HCT116 (cell line): ENCODE measurements around the gene ERC1. TPM values are rescaled to one million over a fixed set of nuclear protein-coding genes. Genes with fewer than 3 reads are reported as not detected.

Experiments
- ATAC-seq: fragments of 200-7000 bp; cut with Tn5 transposase; 2 replicates; pipeline ENCODE4 v1.9.1; 2020; ENCODE audit warnings: mild to moderate bottlenecking, moderate library complexity
- BruUV-seq: library from RNA; stranded (reverse); fragments of 400-500 nt; replicated peaks from 2 replicates; lab custom pipeline; 2021; lab: Mats Ljungman, UMichigan
- CTCF ChIA-PET: fragments of 300-600 bp; sonication (Branson Sonifier 250); formaldehyde crosslinking; loops from one replicate; lab custom pipeline; 2021; ENCODE audit warnings: antibody characterized with exemption; lab: Charles Lee
- POLR2A ChIA-PET: fragments of 300-600, 350-600 bp; sonication (Branson Sonifier 250); formaldehyde crosslinking; loops from one replicate; lab custom pipeline; 2021; ENCODE audit warnings: antibody characterized with exemption; lab: Charles Lee
- RAD21 ChIA-PET, 2 experiments: fragments of 300-600 bp; sonication (Branson Sonifier 250); formaldehyde crosslinking; loops; one replicate each; lab custom pipeline; 2023; ENCODE audit warnings: low total read pairs in 2 of 2; ENCODE audit not compliant: uncharacterized antibody in 2 of 2, unreplicated experiment in 2 of 2, low non-redundant PET in 1 of 2; lab: Charles Lee
- DNase-seq: peaks from one replicate; pipeline ENCODE4 v3.0.0-alpha.2; 2010; ENCODE audit warnings: low read depth, low spot score
- H2AFZ ChIP-seq: fragments of 200-600 bp; shearing (Covaris generic), sonication (generic); 2 replicates; pipeline ENCODE4 v1.6.1; 2017; ENCODE audit warnings: low read depth, mixed run types, mixed read lengths, antibody characterized with exemption, low read length; ENCODE audit not compliant: poor library complexity, severe bottlenecking
- H3K27ac ChIP-seq: 2 replicates; pipeline ENCODE4 v1.5.1; 2012; ENCODE audit warnings: low read depth, low read length
- H3K27me3 ChIP-seq: fragments of 200-600 bp; sonication (generic); 2 replicates; pipeline ENCODE4 v1.6.1; 2016; ENCODE audit warnings: mixed run types, low read length, mixed read lengths; ENCODE audit not compliant: insufficient read depth
- H3K36me3 ChIP-seq, 2 experiments: fragments of 200-500 bp in 1 of 2; fragments of 200-600 bp in 1 of 2; sonication (Bioruptor generic) in 1 of 2; sonication (generic) in 1 of 2; 2 replicates each; pipeline versions ENCODE4 v1.5.1 to v1.6.1; 2014 to 2016; ENCODE audit warnings: low read length in 2 of 2, inconsistent platforms in 1 of 2, mixed read lengths in 1 of 2, mixed run types in 1 of 2; ENCODE audit not compliant: insufficient read depth in 2 of 2, control insufficient read depth in 1 of 2
- H3K4me1 ChIP-seq, 2 experiments: fragments of 200-600 bp in 1 of 2; sonication (generic) in 1 of 2; 2 replicates each; pipeline versions ENCODE4 v1.5.1 to v1.6.1; 2012 to 2017; ENCODE audit warnings: low read length in 2 of 2, inconsistent platforms in 1 of 2, mild to moderate bottlenecking in 1 of 2, mixed read lengths in 1 of 2, mixed run types in 1 of 2, moderate library complexity in 1 of 2; ENCODE audit not compliant: insufficient read depth in 2 of 2, control insufficient read depth in 1 of 2
- H3K4me2 ChIP-seq: fragments of 200-600 bp; sonication (generic); 2 replicates; pipeline ENCODE4 v1.6.1; 2017; ENCODE audit warnings: mixed run types, low read length, mixed read lengths
- H3K4me3 ChIP-seq, 2 experiments: fragments of 200-600 bp in 1 of 2; sonication (generic) in 1 of 2; replicated peaks in 1 of 2; 2 replicates each; pipeline ENCODE4 v1.5.1; 2011 to 2016; ENCODE audit warnings: low read length in 2 of 2, control low read depth in 1 of 2, low read depth in 1 of 2, mild to moderate bottlenecking in 1 of 2, mixed read lengths in 1 of 2, mixed run types in 1 of 2
- H3K79me2 ChIP-seq: fragments of 200-600 bp; sonication (generic); 2 replicates; pipeline ENCODE4 v1.6.1; 2017; ENCODE audit warnings: mild to moderate bottlenecking, mixed run types, low read length, moderate library complexity, mixed read lengths; ENCODE audit not compliant: insufficient read depth
- H3K9ac ChIP-seq: fragments of 200-600 bp; sonication (generic); 2 replicates; pipeline ENCODE4 v1.6.1; 2016; ENCODE audit warnings: low read length, mixed read lengths
- H3K9me2 ChIP-seq: fragments of 200-600 bp; sonication (generic), shearing (Covaris generic); 2 replicates; pipeline ENCODE4 v1.6.1; 2017; ENCODE audit warnings: mixed run types, mild to moderate bottlenecking, moderate library complexity; ENCODE audit not compliant: insufficient read depth
- H3K9me3 ChIP-seq, 2 experiments: fragments of 200-500 bp in 1 of 2; fragments of 200-600 bp in 1 of 2; sonication (Bioruptor generic) in 1 of 2; sonication (generic) in 1 of 2; 2 replicates each; pipeline ENCODE4 v1.6.1; 2014 to 2017; ENCODE audit warnings: low read length in 2 of 2, mixed read lengths in 2 of 2, inconsistent platforms in 1 of 2, low read depth in 1 of 2, mild to moderate bottlenecking in 1 of 2, mixed run types in 1 of 2, moderate library complexity in 1 of 2; ENCODE audit not compliant: control insufficient read depth in 1 of 2, insufficient read depth in 1 of 2
- H4K20me1 ChIP-seq: fragments of 200-600 bp; sonication (generic), shearing (Covaris generic); 2 replicates; pipeline ENCODE4 v1.6.1; 2017; ENCODE audit warnings: mixed run types, mild to moderate bottlenecking, moderate library complexity; ENCODE audit not compliant: insufficient read depth
- ATF3 ChIP-seq: IDR thresholded peaks from 2 replicates; pipeline ENCODE4 v1.6.1; 2012
- CBX3 ChIP-seq: IDR thresholded peaks from 2 replicates; pipeline ENCODE4 v1.6.1; 2012; ENCODE audit warnings: low read depth
- EGR1 ChIP-seq: IDR thresholded peaks from 2 replicates; pipeline ENCODE4 v1.6.1; 2012; ENCODE audit warnings: low read depth
- EZH2 ChIP-seq: fragments of 200-600 bp; sonication (generic); IDR thresholded peaks from 2 replicates; pipeline ENCODE4 v1.6.1; 2017; ENCODE audit warnings: antibody characterized with exemption, mixed run types
- EZH2phosphoT487 ChIP-seq: fragments of 200-600 bp; IDR thresholded peaks from 2 replicates; pipeline ENCODE4 v1.6.1; 2018; ENCODE audit warnings: antibody characterized with exemption, borderline replicate concordance
- FOSL1 ChIP-seq: IDR thresholded peaks from 2 replicates; pipeline ENCODE4 v1.6.1; 2012; ENCODE audit warnings: low read depth
- JUND ChIP-seq: IDR thresholded peaks from 2 replicates; pipeline ENCODE4 v1.6.1; 2012
- MAX ChIP-seq: IDR thresholded peaks from 2 replicates; pipeline ENCODE4 v1.6.1; 2012
- POLR2AphosphoS5 ChIP-seq: IDR thresholded peaks from 2 replicates; pipeline ENCODE4 v1.6.1; 2011; ENCODE audit warnings: mild to moderate bottlenecking, low read depth, low read length, moderate library complexity
- SIN3A ChIP-seq: IDR thresholded peaks from 2 replicates; pipeline ENCODE4 v1.6.1; 2012; ENCODE audit warnings: low read depth
- TCF7L2 ChIP-seq: IDR thresholded peaks from 2 replicates; pipeline ENCODE4 v1.7.0; 2011; ENCODE audit warnings: borderline replicate concordance, inconsistent platforms; ENCODE audit not compliant: insufficient read depth, insufficient read length; ENCODE audit errors: extremely low read depth
- ZFX ChIP-seq: fragments of 450-650 bp; IDR thresholded peaks from 2 replicates; pipeline ENCODE4 v1.6.1; 2017
- intact Hi-C: fragments of 100-400 bp; cut with micrococcal nuclease; formaldehyde crosslinking; loops from 2 replicates; pipeline ENCODE4 v1.10.0; 2022
- total RNA-seq: library from RNA; stranded (reverse); gene quantifications from one replicate; pipeline ENCODE4 v1.2.1, GENCODE V29; 2021; ENCODE audit not compliant: unreplicated experiment
- TF ChIP-seq, protein P1 (sequence below), 3 experiments: fragments of 200-600 bp in 1 of 3; sonication (generic) in 1 of 3; IDR thresholded peaks in 2 of 3; conservative IDR thresholded peaks in 1 of 3; 2 replicates each; pipeline ENCODE4 v1.5.1; 2012 to 2017; ENCODE audit warnings: low read depth in 2 of 3, low read length in 2 of 3, antibody characterized with exemption in 1 of 3, borderline replicate concordance in 1 of 3, control low read depth in 1 of 3, mild to moderate bottlenecking in 1 of 3, mixed read lengths in 1 of 3, mixed run types in 1 of 3, moderate library complexity in 1 of 3; ENCODE audit not compliant: insufficient read depth in 1 of 3

Gene ERC1
- total RNA-seq, 1 experiment from 2014 or later = 41.9 TPM

- Histone ChIP-seq H3K36me3 (no peaks in the 10 kb centered on the region), H3K4me3 (no peak overlapping the region), H3K9me2 (no peaks in the 10 kb centered on the region)
- no peak for TF ChIP-seq EGR1
- no peak for TF ChIP-seq MAX
- TF ChIP-seq CBX3 = no peak
- TF ChIP-seq EZH2phosphoT487 = no peak
- TF ChIP-seq, protein P1, sequence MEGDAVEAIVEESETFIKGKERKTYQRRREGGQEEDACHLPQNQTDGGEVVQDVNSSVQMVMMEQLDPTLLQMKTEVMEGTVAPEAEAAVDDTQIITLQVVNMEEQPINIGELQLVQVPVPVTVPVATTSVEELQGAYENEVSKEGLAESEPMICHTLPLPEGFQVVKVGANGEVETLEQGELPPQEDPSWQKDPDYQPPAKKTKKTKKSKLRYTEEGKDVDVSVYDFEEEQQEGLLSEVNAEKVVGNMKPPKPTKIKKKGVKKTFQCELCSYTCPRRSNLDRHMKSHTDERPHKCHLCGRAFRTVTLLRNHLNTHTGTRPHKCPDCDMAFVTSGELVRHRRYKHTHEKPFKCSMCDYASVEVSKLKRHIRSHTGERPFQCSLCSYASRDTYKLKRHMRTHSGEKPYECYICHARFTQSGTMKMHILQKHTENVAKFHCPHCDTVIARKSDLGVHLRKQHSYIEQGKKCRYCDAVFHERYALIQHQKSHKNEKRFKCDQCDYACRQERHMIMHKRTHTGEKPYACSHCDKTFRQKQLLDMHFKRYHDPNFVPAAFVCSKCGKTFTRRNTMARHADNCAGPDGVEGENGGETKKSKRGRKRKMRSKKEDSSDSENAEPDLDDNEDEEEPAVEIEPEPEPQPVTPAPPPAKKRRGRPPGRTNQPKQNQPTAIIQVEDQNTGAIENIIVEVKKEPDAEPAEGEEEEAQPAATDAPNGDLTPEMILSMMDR (IDR thresholded peaks at IDR 0.05 in 2 of 3, conservative IDR thresholded peaks at IDR 0.05 in 1 of 3; ENCODE audit: borderline replicate concordance in 1 of 3, insufficient read depth in 1 of 3, low read depth in 2 of 3, low read length in 2 of 3) = no peak
- no peak for TF ChIP-seq TCF7L2
- TF ChIP-seq ATF3 = no peak
- no peak for TF ChIP-seq ZFX
- TF ChIP-seq EZH2 = no peak
- no peak for TF ChIP-seq SIN3A
- no peak for TF ChIP-seq FOSL1
- no peak for TF ChIP-seq JUND
- no peak for TF ChIP-seq POLR2AphosphoS5
- TF ChIP-seq, all 23 proteins: peak for 0
- H3K4me2 ChIP-seq = no peak overlapping the region
- intact Hi-C loops = no loop called here
- ChIA-PET RAD21 (no interaction called here), POLR2A (no interaction called here), CTCF (no interaction called here)
- H3K9me3 ChIP-seq = no peaks in the 10 kb centered on the region
- peaks cover 5% of the 10 kb centered on the region; the same call in 1 of the 2 replicates for H3K27me3 ChIP-seq
- H3K4me1 ChIP-seq = peaks cover 16 to 18% of the 10 kb centered on the region in 2 experiments
- no peaks in the 10 kb centered on the region for H3K79me2 ChIP-seq
- no peaks in the 10 kb centered on the region for H4K20me1 ChIP-seq
- no TSS peak for BruUV-seq
- H2AFZ ChIP-seq = no peak overlapping the region
- no peak for DNase-seq
- no peak for ATAC-seq
- no peak overlapping the region for H3K27ac ChIP-seq
- no peak overlapping the region for H3K9ac ChIP-seq
These were observed 532.0 kb downstream of the ERC1 start for GRCh38 chr12:1523046-1523445.
